HEK293 (cell line): ENCODE measurements around the gene RPS6KB2.

Source experiments
- ZNF292 ChIP-seq: fragments of 450-650 bp; formaldehyde crosslinking; IDR thresholded peaks from 2 replicates; pipeline ENCODE4 v1.5.1; 2016; ENCODE audit warnings: low read depth, missing biosample characterization, missing genetic modification characterization, borderline replicate concordance
- ZNF48 ChIP-seq: fragments of 450-650 bp; formaldehyde crosslinking; IDR thresholded peaks from 2 replicates; pipeline ENCODE4 v1.5.1; 2016; ENCODE audit warnings: missing biosample characterization, missing genetic modification characterization
- ZNF76 ChIP-seq: fragments of 450-650 bp; formaldehyde crosslinking; IDR thresholded peaks from 2 replicates; pipeline ENCODE4; 2016; ENCODE audit warnings: low read depth, missing biosample characterization, missing genetic modification characterization, borderline replicate concordance
- TF ChIP-seq, protein P1 (sequence below): fragments of 450-650 bp; formaldehyde crosslinking; IDR thresholded peaks from 2 replicates; pipeline ENCODE4 v1.5.1; 2016; ENCODE audit warnings: missing biosample characterization, missing genetic modification characterization
- TF ChIP-seq, protein P2 (sequence below): fragments of 450-650 bp; formaldehyde crosslinking; IDR thresholded peaks from 2 replicates; pipeline ENCODE4 v1.5.1; 2016; ENCODE audit warnings: missing biosample characterization, missing genetic modification characterization

DNA sequence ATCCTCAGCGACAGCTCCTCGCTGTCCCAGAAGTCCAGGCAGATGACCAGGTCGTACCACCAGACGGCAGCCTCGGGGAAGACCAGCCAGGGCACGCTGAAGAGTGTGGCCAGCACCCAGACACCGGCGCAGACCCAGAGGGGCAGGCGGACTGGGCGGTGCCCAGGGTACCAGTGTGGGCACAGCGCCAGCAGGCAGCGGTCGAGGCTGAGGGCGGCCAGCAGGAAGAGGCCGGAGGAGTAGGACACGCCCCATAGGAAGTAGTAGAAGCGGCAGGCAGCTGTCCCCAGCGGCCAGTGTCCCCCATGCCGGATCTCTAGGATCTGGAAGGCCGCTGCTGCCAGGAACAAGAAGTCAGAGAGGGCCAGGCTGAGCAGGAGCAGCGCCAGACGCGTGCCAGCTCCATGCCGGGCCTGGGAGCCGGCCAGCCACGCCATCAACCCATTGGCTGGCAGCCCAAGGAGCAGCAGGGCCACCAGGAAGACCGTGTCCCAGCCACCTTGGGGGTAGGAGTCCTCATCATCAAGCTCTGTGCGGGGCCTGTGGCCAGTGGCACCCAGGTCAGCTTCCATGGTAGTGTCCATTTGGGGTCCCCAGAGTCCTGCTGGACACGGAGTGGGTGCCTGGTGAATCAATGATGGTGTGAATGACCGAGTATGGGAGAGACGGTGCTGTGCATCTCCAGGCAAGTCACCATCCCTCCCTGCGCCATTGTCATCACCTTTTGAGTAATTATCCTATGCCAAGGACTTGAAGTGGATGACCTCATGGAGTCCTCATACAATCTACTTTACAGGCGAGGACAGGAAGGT lies 24.1 kb downstream of the RPS6KB2 start, which contains the start of gene GPR152:
- TF ChIP-seq, protein P1, sequence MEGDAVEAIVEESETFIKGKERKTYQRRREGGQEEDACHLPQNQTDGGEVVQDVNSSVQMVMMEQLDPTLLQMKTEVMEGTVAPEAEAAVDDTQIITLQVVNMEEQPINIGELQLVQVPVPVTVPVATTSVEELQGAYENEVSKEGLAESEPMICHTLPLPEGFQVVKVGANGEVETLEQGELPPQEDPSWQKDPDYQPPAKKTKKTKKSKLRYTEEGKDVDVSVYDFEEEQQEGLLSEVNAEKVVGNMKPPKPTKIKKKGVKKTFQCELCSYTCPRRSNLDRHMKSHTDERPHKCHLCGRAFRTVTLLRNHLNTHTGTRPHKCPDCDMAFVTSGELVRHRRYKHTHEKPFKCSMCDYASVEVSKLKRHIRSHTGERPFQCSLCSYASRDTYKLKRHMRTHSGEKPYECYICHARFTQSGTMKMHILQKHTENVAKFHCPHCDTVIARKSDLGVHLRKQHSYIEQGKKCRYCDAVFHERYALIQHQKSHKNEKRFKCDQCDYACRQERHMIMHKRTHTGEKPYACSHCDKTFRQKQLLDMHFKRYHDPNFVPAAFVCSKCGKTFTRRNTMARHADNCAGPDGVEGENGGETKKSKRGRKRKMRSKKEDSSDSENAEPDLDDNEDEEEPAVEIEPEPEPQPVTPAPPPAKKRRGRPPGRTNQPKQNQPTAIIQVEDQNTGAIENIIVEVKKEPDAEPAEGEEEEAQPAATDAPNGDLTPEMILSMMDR (tag by site-specific recombination), result no peak
- TF ChIP-seq ZNF292 (no peak), ZNF48 (no peak), ZNF76 (tag by site-specific recombination) (no peak)
- TF ChIP-seq, protein P2, sequence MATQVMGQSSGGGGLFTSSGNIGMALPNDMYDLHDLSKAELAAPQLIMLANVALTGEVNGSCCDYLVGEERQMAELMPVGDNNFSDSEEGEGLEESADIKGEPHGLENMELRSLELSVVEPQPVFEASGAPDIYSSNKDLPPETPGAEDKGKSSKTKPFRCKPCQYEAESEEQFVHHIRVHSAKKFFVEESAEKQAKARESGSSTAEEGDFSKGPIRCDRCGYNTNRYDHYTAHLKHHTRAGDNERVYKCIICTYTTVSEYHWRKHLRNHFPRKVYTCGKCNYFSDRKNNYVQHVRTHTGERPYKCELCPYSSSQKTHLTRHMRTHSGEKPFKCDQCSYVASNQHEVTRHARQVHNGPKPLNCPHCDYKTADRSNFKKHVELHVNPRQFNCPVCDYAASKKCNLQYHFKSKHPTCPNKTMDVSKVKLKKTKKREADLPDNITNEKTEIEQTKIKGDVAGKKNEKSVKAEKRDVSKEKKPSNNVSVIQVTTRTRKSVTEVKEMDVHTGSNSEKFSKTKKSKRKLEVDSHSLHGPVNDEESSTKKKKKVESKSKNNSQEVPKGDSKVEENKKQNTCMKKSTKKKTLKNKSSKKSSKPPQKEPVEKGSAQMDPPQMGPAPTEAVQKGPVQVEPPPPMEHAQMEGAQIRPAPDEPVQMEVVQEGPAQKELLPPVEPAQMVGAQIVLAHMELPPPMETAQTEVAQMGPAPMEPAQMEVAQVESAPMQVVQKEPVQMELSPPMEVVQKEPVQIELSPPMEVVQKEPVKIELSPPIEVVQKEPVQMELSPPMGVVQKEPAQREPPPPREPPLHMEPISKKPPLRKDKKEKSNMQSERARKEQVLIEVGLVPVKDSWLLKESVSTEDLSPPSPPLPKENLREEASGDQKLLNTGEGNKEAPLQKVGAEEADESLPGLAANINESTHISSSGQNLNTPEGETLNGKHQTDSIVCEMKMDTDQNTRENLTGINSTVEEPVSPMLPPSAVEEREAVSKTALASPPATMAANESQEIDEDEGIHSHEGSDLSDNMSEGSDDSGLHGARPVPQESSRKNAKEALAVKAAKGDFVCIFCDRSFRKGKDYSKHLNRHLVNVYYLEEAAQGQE (tag by site-specific recombination), result no peak
